Dendritic cell treated with granulocyte-macrophage colony-stimulating factor and Interleukin-4, amounts not matched to agents 40 ng/mL and 50 ng/mL, for 4 days (primary cell): ENCODE data around the gene ANKRD55.
"Not testable (repeated sequence)": the region's sequence is repeated elsewhere in the genome, so short reads cannot be mapped to it uniquely, and the experiment has no call there.

Experiments used
- H3K27ac Mint-ChIP-seq: one replicate; pipeline ENCODE4 v1.8.0; 2022; ENCODE audit warnings: mild to moderate bottlenecking, mixed read lengths
- H3K27me3 Mint-ChIP-seq: one replicate; pipeline ENCODE4 v1.8.0; 2022; ENCODE audit warnings: mild to moderate bottlenecking, mixed read lengths
- H3K36me3 Mint-ChIP-seq: one replicate; pipeline ENCODE4 v1.8.0; 2022; ENCODE audit warnings: low read depth, mixed read lengths
- H3K4me1 Mint-ChIP-seq: one replicate; pipeline ENCODE4 v1.8.0; 2022; ENCODE audit warnings: low read depth, mixed read lengths
- H3K4me3 Mint-ChIP-seq: one replicate; pipeline ENCODE4 v1.8.0; 2022; ENCODE audit warnings: mild to moderate bottlenecking, moderate library complexity, mixed read lengths
- H3K9me3 Mint-ChIP-seq: one replicate; pipeline ENCODE4 v1.8.0; 2022; ENCODE audit warnings: mixed read lengths
- intact Hi-C: fragments of 100-400 bp; cut with micrococcal nuclease; formaldehyde crosslinking; loops from one replicate; pipeline ENCODE4 v1.15.0; 2022

The ANKRD55 gene

DNA sequence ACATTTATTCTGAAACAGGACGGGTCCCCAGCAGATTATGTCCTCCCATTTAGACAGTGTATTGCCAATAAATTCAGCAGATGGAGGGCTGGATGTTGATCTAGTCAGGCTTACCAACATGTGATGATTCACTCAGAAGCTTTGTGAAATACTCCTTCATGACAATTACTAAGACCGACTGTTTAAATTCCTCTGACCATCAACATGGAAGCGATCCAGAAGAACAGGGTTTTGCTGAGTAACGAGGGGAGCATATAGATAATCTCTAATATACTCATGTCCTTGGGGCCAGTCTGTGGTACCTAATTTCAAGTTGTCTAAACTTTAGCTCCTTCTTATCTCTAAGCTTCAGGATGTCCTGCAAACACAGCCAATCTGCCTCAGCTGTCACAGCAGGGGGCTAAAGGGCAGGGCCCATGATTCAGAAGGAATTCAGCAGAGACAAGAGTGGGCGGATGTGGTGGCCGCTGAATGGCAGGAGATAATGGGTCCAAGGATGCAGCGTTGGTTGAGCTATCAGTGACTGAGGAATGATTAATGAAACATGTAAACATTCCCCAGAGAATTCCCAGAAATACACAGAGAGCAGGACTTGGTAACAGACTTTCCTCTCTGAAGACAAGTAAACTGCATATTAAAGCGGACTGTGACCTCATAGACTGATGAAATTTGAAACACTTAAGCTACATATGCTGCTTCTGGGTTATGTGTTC, 109.4 kb downstream of the ANKRD55 start:
- Mint-ChIP-seq H3K4me3 (no peak overlapping the region), H3K27ac (no peak overlapping the region), H3K9me3 (no peaks in the 10 kb centered on the region), H3K4me1 (peaks cover 21% of the 10 kb centered on the region), H3K36me3 (no peaks in the 10 kb centered on the region), H3K27me3 (no peaks in the 10 kb centered on the region)
- intact Hi-C loops, result no loop called here

- H3K4me1 Mint-ChIP-seq, result peaks cover 11% of the 10 kb centered on the region
- H3K27me3 Mint-ChIP-seq, intact Hi-C loops, H3K4me3 Mint-ChIP-seq, H3K36me3 Mint-ChIP-seq, H3K27ac Mint-ChIP-seq, H3K9me3 Mint-ChIP-seq: not testable (repeated sequence)
Measured at GRCh38 chr5:56122360-56122985, 110.7 kb downstream of the ANKRD55 start.

DNA sequence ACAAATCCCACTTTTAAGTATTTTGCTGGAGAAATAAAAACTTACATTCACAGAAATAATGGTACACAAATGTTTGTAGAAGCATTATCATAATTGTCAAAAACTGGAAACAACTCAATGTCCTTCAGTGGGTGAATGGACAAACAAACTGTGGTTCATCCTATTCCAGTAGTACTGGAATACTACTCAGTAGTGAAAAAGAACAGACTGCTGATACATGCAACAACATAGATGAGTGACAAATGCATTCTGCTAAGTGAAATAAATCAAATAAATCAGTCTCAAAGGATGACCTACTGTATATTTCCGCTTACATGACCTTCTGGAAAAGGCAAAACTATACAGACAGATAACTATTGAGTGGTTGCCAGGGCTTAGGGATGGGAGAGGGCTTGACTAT, 114.1 kb downstream of the ANKRD55 start:
- Mint-ChIP-seq H3K27ac (no peak overlapping the region), H3K9me3 (no peaks in the 10 kb centered on the region), H3K27me3 (no peaks in the 10 kb centered on the region), H3K4me3 (no peak overlapping the region), H3K36me3 (no peaks in the 10 kb centered on the region), H3K4me1 (peaks cover 15% of the 10 kb centered on the region)
- intact Hi-C loops, result no loop called here

DNA sequence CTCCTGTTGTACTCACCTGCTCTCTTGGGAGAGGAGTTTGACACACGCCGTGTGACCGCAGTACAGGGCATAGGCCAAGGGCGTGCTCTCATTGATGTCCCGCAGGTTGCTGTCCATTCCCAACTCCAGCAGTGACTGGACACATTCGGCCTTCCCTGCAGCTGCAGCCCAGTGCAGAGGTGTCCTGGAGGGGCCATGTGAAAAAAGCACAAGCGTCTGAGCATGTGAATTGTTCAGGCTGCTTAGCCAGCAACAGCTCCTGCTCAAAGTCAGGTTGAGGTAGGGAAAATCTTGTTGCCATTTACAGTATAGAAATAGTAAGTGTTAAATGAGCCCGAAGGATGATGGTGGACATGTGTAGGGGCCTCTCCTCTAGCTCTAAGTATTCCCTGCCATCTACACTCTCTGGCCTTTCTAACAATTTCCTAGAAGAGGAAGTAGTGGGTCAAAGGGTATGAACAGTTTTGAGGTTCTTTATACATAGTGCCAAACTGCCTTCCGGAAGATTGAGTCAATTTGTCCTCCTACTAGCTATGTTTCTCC, 116.5 kb downstream of the ANKRD55 start:
- H3K27me3 Mint-ChIP-seq, result no peaks in the 10 kb centered on the region
- no peak overlapping the region for H3K27ac Mint-ChIP-seq
- H3K9me3 Mint-ChIP-seq, result no peaks in the 10 kb centered on the region
- H3K4me3 Mint-ChIP-seq, result no peak overlapping the region
- intact Hi-C loops, result no loop called here
- H3K36me3 Mint-ChIP-seq, result no peaks in the 10 kb centered on the region
- peaks cover 16% of the 10 kb centered on the region for H3K4me1 Mint-ChIP-seq

- peaks cover 16% of the 10 kb centered on the region for H3K4me1 Mint-ChIP-seq
- intact Hi-C loops, result no loop called here
- no peaks in the 10 kb centered on the region for H3K36me3 Mint-ChIP-seq
- H3K27ac Mint-ChIP-seq, result no peak overlapping the region
- no peak overlapping the region for H3K4me3 Mint-ChIP-seq
- no peaks in the 10 kb centered on the region for H3K27me3 Mint-ChIP-seq
- H3K9me3 Mint-ChIP-seq, result no peaks in the 10 kb centered on the region
Measured at GRCh38 chr5:56115589-56115988, 117.5 kb downstream of the ANKRD55 start.

- intact Hi-C loops, result no loop called here
- no peaks in the 10 kb centered on the region for H3K9me3 Mint-ChIP-seq
- no peaks in the 10 kb centered on the region for H3K36me3 Mint-ChIP-seq
- no peaks in the 10 kb centered on the region for H3K27me3 Mint-ChIP-seq
- no peak overlapping the region for H3K4me3 Mint-ChIP-seq
- no peak overlapping the region for H3K27ac Mint-ChIP-seq
- H3K4me1 Mint-ChIP-seq, result peaks cover 18% of the 10 kb centered on the region
Measured at GRCh38 chr5:56112526-56113121, 120.5 kb downstream of the ANKRD55 start.

- no peaks in the 10 kb centered on the region for H3K36me3 Mint-ChIP-seq
- H3K9me3 Mint-ChIP-seq, result no peaks in the 10 kb centered on the region
- H3K4me1 Mint-ChIP-seq, result peaks cover 26% of the 10 kb centered on the region
- intact Hi-C loops, result no loop called here
- no peaks in the 10 kb centered on the region for H3K27me3 Mint-ChIP-seq
- H3K27ac Mint-ChIP-seq, result no peak overlapping the region
- H3K4me3 Mint-ChIP-seq, result no peak overlapping the region
Measured at GRCh38 chr5:56111404-56111781, 121.7 kb downstream of the ANKRD55 start.

- H3K9me3 Mint-ChIP-seq, result no peaks in the 10 kb centered on the region
- H3K27me3 Mint-ChIP-seq, result no peaks in the 10 kb centered on the region
- H3K4me1 Mint-ChIP-seq, result peaks cover 25% of the 10 kb centered on the region
- H3K4me3 Mint-ChIP-seq, result no peak overlapping the region
- no peak overlapping the region for H3K27ac Mint-ChIP-seq
- no peaks in the 10 kb centered on the region for H3K36me3 Mint-ChIP-seq
- intact Hi-C loops, result no loop called here
Measured at GRCh38 chr5:56110646-56111403, 122.3 kb downstream of the ANKRD55 start.

GRCh38 chr5:56108246-56108645, 124.9 kb downstream of the ANKRD55 start:
- intact Hi-C loops, result no loop called here
- no peaks in the 10 kb centered on the region for H3K9me3 Mint-ChIP-seq
- no peak overlapping the region for H3K27ac Mint-ChIP-seq
- H3K4me3 Mint-ChIP-seq, result no peak overlapping the region
- H3K27me3 Mint-ChIP-seq, result no peaks in the 10 kb centered on the region
- no peaks in the 10 kb centered on the region for H3K36me3 Mint-ChIP-seq
- peaks cover 44% of the 10 kb centered on the region for H3K4me1 Mint-ChIP-seq

GRCh38 chr5:56106837-56107236, 126.3 kb downstream of the ANKRD55 start:
- no peak overlapping the region for H3K4me3 Mint-ChIP-seq

GRCh38 chr5:56105511-56106291, 127.4 kb downstream of the ANKRD55 start:
- H3K36me3 Mint-ChIP-seq, result no peaks in the 10 kb centered on the region
- H3K4me3 Mint-ChIP-seq, result no peak overlapping the region
- peak overlapping the region; percentile 69 for H3K27ac Mint-ChIP-seq
- no peaks in the 10 kb centered on the region for H3K27me3 Mint-ChIP-seq
- H3K9me3 Mint-ChIP-seq, result no peaks in the 10 kb centered on the region
- H3K4me1 Mint-ChIP-seq, result peaks cover 37% of the 10 kb centered on the region
- intact Hi-C loops, result no loop called here

More at GRCh38 chr5:56106837-56107236, 126.3 kb downstream of the ANKRD55 start:
- no peaks in the 10 kb centered on the region for H3K27me3 Mint-ChIP-seq
- H3K4me1 Mint-ChIP-seq, result peaks cover 37% of the 10 kb centered on the region
- no peaks in the 10 kb centered on the region for H3K36me3 Mint-ChIP-seq
- H3K27ac Mint-ChIP-seq, result peak overlapping the region; percentile 49
- H3K9me3 Mint-ChIP-seq, result no peaks in the 10 kb centered on the region
- intact Hi-C loops, result no loop called here

- Mint-ChIP-seq H3K27ac (no peak overlapping the region), H3K4me1 (peaks cover 42% of the 10 kb centered on the region), H3K36me3 (no peaks in the 10 kb centered on the region), H3K27me3 (no peaks in the 10 kb centered on the region), H3K4me3 (no peak overlapping the region), H3K9me3 (no peaks in the 10 kb centered on the region)
- intact Hi-C loops, result no loop called here
Measured at GRCh38 chr5:56102889-56103288, 130.2 kb downstream of the ANKRD55 start.

DNA sequence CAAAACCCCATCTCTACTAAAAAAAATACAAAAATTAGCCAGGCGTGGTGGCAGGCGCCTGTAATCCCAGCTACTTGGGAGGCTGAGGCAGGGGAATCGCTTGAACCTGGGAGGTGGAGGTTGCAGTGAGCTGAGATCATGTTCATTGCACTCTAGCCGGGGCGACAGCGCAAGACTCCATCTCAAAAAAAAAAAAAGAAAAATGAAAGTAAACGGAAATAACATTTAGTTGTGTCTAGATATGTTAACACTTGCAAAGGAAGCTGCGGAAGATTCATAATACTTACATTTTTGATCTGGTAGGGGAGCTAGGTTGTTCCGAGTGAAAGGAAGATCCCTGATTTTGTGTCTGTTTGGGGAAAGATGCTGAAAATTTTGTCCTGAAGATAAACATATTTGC, 130.9 kb downstream of the ANKRD55 start:
- intact Hi-C loops, H3K36me3 Mint-ChIP-seq, H3K27ac Mint-ChIP-seq, H3K27me3 Mint-ChIP-seq, H3K4me3 Mint-ChIP-seq, H3K9me3 Mint-ChIP-seq: not testable (repeated sequence)
- peaks cover 37% of the 10 kb centered on the region for H3K4me1 Mint-ChIP-seq
